GM12873 (cell line): ENCODE results near the gene MCM3AP.

Experiments
- CTCF ChIP-seq: IDR thresholded peaks from 2 replicates; pipeline ENCODE4 v1.5.1; 2012; ENCODE audit warnings: low read depth, mild to moderate bottlenecking, moderate library complexity, low read length, control low read depth; ENCODE audit not compliant: insufficient read depth; ENCODE audit errors: missing control alignments

Gene MCM3AP

DNA sequence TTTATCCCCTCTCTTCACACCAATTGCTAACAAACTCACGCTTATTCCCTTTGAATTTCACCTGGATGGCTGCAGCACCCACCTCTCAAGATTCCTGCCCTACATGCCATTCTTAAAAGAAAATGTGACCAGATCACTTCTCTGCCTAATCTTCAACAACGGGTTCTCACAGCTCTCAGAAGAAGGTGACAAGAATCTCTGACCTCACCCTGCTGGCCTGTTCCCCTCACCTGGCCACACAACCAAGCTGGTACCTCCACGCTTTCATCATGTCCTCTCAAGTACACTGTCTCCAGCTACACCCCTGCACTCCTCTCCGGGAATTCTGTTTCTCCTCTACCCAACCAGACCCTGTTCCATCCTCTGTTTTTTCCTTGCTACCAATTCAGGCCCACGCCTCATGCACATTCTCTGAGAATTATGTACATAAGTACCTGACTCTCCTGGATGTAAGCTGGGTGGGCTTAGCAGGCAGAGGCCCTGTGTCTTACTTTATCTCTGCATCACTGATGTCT lies 50.9 kb downstream of the MCM3AP start:
- TF ChIP-seq CTCF: no peak

- no peak for TF ChIP-seq CTCF
Observed at GRCh38 chr21:46229923-46230260, 55.5 kb downstream of the MCM3AP start.

DNA sequence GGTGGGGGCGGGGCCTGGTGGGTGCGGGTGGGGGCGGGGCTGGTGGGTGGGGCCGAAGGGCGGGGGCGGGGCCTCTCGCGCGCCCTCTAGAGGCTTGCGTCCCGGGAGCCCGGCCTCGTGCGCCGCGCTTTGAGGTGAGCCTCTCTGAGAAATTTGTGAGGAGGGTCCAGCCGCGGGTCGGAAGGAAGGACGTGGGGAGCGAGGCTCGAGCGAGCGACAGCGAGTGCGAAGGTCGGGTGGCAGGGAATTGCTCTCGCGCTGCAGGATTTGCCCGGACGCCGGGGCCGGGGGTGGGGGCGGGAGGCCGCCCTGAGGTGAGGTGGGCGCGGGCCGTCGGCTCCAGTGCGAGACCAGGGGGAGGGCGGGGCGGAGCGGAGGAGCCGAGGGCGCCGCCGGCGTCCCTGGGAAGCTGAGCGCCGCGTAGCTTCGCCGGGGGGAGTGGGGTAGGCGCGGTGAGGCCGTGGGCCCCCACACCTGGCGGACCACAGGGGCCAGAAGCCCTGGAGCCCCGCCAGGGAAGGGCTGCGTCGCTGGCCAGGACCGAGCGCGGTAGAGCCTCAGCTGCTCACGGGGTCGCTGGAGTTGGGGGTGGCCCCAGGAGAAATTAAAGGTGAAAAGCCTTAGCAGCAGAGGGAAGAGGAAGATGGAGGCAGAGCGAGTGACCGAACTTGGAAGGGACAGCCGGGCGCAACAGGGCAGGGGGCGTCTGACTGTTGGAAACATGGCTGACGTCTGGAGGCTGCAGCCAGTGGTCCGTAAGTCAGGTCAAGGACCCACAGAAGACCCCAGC lies 56.1 kb downstream of the MCM3AP start:
- TF ChIP-seq CTCF: peak; percentile 59

- no peak for TF ChIP-seq CTCF
Observed at GRCh38 chr21:46228345-46229051, 56.9 kb downstream of the MCM3AP start, which contains the start of gene LSS. Gene LSS (minus strand): TSS chr21:46228774. CDS start chr21:46228745, 29 bp downstream.

GRCh38 chr21:46227811-46228344 lies 57.5 kb downstream of the MCM3AP start:
- no peak for TF ChIP-seq CTCF

DNA sequence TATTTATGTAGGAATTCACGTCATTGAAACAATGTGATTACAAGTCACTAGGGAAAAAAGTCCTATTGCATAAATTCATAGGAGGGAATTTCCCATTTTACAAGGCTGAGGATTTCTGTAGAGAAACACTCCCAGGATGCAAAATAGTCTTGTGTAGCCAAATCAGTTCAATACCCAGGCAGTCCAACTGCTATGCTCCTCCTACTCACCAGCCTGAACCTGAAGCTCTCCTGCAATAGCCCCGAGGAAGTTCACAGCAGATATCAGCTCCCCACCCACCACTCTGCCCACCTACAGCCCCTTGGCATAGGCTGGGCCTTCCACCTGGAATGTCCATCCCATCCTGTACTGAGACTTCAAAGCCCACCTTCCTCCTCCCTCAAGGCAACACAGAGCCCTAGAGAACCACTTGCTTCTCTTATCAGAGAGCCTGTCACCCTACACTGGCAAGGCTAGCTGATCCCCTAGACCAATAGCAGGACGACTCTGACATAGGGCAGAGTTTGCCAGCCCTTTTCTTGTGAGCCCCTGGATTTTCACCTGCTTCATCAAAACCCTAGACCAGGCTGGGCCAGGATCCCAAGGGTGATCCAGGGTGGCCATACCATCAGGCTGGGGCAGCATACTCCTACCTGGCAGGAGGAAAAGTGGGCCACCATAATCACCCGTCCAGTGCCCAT lies 58.4 kb downstream of the MCM3AP start:
- no peak for TF ChIP-seq CTCF

DNA sequence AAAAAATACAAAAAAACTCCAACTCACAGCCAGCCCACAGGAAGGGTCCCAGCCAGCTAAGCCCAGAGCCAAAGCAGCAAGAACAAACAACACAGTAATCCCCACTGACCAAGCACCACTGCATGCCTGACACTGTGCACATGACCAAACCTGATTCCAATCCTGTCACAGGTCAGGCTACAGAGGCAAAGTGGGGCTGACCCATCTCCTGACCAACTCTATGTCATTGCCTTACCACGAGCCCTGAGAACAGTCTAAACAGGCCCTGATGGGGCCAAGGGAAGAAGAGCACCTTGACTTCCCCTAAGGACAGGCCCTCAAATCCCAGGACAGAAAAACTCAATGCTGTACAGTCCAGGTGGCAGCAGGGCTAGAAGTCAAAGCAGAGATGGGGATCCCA lies 59.3 kb downstream of the MCM3AP start:
- TF ChIP-seq CTCF: no peak
